Motor neuron (in vitro differentiated cells): Measurements from ENCODE around the gene FBXO3. TPM values are rescaled to one million over a fixed set of nuclear protein-coding genes. Genes with fewer than 3 reads are reported as not detected.
A peak's percentile ranks its signal among the peaks of the same experiment; 100 is the strongest.

Experiments
- ATAC-seq, 8 experiments: fragments of 200-7000 bp; cut with Tn5 transposase; replicated peaks in 6 of 8; 2 replicates each; pipeline ENCODE4 v1.8.0; 2021; ENCODE audit warnings: mild to moderate bottlenecking in 8 of 8, moderate library complexity in 8 of 8
- H3K27ac ChIP-seq, 2 donors: fragments of 250-450 bp; sonication (Bioruptor Pico); 2 replicates each; pipeline ENCODE4 v1.9.0; 2021; ENCODE audit warnings: antibody characterized with exemption in 2 of 2, mild to moderate bottlenecking in 2 of 2, moderate library complexity in 1 of 2
- H3K4me1 ChIP-seq, 2 donors: fragments of 250-450 bp; sonication (Bioruptor Pico); replicated peaks in 1 of 2; 2 replicates each; pipeline ENCODE4 v1.6.1; 2021; ENCODE audit warnings: antibody characterized with exemption in 2 of 2, mild to moderate bottlenecking in 2 of 2, moderate library complexity in 1 of 2
- H3K4me3 ChIP-seq, 5 donors: fragments of 250-450 bp; sonication (Bioruptor Pico); 2 replicates each; pipeline ENCODE4 v1.9.0; 2021; ENCODE audit warnings: antibody characterized with exemption in 5 of 5, mild to moderate bottlenecking in 5 of 5, moderate library complexity in 4 of 5
- WGBS, 10 experiments: fragments of 450-650 bp; shearing (Covaris generic); methylation state at CpG; one replicate each; pipeline ENCODE4 v1.0.0; 2022; 5-methylcytosine and 5-hydroxymethylcytosine counted together
- in situ Hi-C, 9 experiments: fragments of 400-800 bp; cut with MboI; loops; one replicate each; pipeline ENCODE4 v1.15.0; 2021; ENCODE audit warnings: low sequenced_read_pairs in 9 of 9, low pct_unique_long_range_greater_than_20kb in 2 of 9; ENCODE audit not compliant: unreplicated experiment in 9 of 9
- total RNA-seq, 8 experiments: library from RNA; unstranded; fragments of 300-600 nt; gene quantifications; 2 replicates each; pipeline versions ENCODE4 v1.2.3 to v1.2.4, GENCODE V29; 2022

The FBXO3 gene
- total RNA-seq, 8 experiments from 2014 or later, result 21.0 to 46.4 (median 28.3) TPM

DNA sequence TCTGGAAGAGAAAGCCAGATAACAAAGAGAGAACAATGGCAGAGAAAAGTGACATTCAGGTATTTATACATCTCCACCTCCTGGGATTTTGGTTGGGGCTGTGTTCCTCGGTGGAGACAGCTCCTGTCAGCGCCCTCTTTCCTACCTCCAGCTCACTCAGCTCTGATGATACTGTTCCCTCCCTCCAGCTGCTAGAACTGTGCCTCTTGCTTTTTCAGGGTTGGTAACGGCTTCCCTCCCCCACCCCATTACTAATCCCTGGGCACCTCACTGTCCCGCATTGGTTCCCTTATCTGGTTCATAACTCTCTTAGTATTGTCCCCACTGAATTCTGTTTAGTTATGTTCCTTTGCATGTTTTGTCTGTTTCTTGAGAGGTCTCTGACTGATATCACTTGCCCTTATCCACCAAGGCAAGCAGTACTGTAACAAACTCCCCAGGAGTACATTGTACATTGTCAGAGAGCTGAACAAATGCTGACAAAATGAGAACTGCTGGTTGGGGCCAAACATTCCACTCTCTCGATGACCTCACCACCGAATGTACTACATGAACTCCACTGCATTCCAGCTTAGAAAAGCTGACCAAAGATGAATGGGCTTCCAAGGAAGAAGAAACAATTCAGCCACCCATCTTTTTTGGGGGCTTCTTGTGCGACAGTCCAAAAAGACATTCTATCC, 5.7 kb upstream of the FBXO3 start:
- Histone ChIP-seq H3K4me1 (peaks cover 0 to 2% of the 10 kb centered on the region in 2 donors), H3K27ac (no peak overlapping the region), H3K4me3 (no peak overlapping the region)
- in situ Hi-C loops, result no loop called here
- 52 to 100% (median 71%) methylated on average over 1 to 7 of the region's 7 CpGs; no CpG with 5 or more reads in 2 of the 10 experiments for WGBS, 10 experiments
- ATAC-seq, result peak in 3 of 8 experiments; percentile 31 to 69 (median 57)

DNA sequence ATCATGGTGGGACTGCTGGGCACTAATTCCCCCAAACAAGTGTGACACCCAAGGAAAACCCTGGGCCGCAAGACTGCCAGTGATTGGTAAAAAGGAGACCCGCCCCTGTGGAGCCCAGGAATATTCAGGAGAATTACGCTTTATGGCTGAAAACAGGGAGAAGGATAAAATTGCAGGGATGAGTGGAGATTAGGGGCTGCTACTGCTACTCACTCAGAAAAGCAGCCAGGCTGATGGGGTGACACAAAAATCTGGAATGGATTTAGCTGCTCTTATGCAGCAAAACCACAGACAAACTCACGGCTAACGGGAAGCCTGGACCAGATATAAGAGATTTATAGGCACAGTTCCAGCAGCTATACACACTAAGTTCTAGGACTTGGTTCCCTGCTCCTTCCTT, 4.4 kb upstream of the FBXO3 start:
- H3K27ac ChIP-seq, result no peak overlapping the region
- 0 to 80% (median 53%) methylated on average over 2 to 5 of the region's 5 CpGs; no CpG with 5 or more reads in 2 of the 10 experiments for WGBS, 10 experiments
- H3K4me3 ChIP-seq, result no peak overlapping the region
- H3K4me1 ChIP-seq, result peaks cover 0 to 4% of the 10 kb centered on the region in 2 donors
- in situ Hi-C loops, result no loop called here
- peak in 1 of 8 experiments; percentile 10 for ATAC-seq

GRCh38 chr11:33777906-33778305, 3.6 kb upstream of the FBXO3 start:
- 48 to 100% (median 78%) methylated on average over 1 to 7 of the region's 9 CpGs; no CpG with 5 or more reads in 1 of the 10 experiments for whole genome bisulfite sequencing, 10 experiments
- ATAC-seq, result no peak
- H3K27ac ChIP-seq, result no peak overlapping the region
- H3K4me3 ChIP-seq, result no peak overlapping the region
- peaks cover 4 to 6% of the 10 kb centered on the region in 2 donors for H3K4me1 ChIP-seq
- in situ Hi-C loops, result no loop called here

- WGBS, 10 experiments, result 0 to 88% (median 67%) methylated on average over 1 of the region's 1 CpG; no CpG with 5 or more reads in 5 of the 10 experiments
- in situ Hi-C loops, result no loop called here
- peak in 1 of 8 experiments; percentile 10 for ATAC-seq
- Histone ChIP-seq H3K4me3 (no peak overlapping the region), H3K27ac (no peak overlapping the region), H3K4me1 (peaks cover 4 to 14% of the 10 kb centered on the region in 2 donors)
Observed at GRCh38 chr11:33775832-33776470, 1.6 kb upstream of the FBXO3 start.

DNA sequence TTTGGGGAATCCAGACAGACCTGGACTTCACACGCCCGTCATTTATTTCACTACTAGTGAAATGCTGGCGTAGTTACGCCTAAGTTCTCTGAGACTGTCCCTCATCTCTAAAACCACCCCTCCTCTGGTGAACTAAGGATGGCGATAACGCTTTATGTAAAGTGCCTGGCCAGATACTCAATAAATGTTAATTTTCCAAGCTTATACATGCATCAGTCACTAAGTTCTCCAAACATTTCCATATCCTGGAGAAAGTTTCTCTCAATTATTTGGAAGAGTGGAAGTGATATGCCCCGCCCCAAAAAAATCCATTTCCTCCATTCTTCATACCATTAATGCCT, 1.1 kb upstream of the FBXO3 start:
- Histone ChIP-seq H3K4me1 (peaks cover 4 to 14% of the 10 kb centered on the region in 2 donors), H3K4me3 (peak overlapping the region in 2 of 5 donors; percentile 57 to 87), H3K27ac (no peak overlapping the region)
- peak in 1 of 8 experiments; percentile 3 for ATAC-seq
- WGBS, 10 experiments, result 0 to 94% (median 69%) methylated on average over 1 to 7 of the region's 7 CpGs; no CpG with 5 or more reads in 1 of the 10 experiments
- in situ Hi-C loops, result no loop called here

GRCh38 chr11:33774736-33775466, 581 bp upstream of the FBXO3 start:
- in situ Hi-C loops, result no loop called here
- H3K4me1 ChIP-seq, result peaks cover 4 to 14% of the 10 kb centered on the region in 2 donors
- H3K27ac ChIP-seq, result no peak overlapping the region
- WGBS, 10 experiments, result 0 to 20% (median 2%) methylated on average over 1 to 8 of the region's 23 CpGs; no CpG with 5 or more reads in 4 of the 10 experiments
- H3K4me3 ChIP-seq, result peak overlapping the region; percentile 57 to 96 (median 87)
- peak; percentile 9 to 45 (median 34) for ATAC-seq

- in situ Hi-C loops, result no loop called here
- Histone ChIP-seq H3K27ac (no peak overlapping the region), H3K4me1 (peaks cover 4 to 14% of the 10 kb centered on the region in 2 donors), H3K4me3 (peak overlapping the region; percentile 57 to 96 (median 87))
- WGBS, 10 experiments, result 0 to 37% (median 7%) methylated on average over 2 to 13 of the region's 22 CpGs; no CpG with 5 or more reads in 2 of the 10 experiments
- peak in 4 of 8 experiments; percentile 1 to 4 (median 1) for ATAC-seq
Observed at GRCh38 chr11:33773404-33773986, 825 bp downstream of the FBXO3 start.

DNA sequence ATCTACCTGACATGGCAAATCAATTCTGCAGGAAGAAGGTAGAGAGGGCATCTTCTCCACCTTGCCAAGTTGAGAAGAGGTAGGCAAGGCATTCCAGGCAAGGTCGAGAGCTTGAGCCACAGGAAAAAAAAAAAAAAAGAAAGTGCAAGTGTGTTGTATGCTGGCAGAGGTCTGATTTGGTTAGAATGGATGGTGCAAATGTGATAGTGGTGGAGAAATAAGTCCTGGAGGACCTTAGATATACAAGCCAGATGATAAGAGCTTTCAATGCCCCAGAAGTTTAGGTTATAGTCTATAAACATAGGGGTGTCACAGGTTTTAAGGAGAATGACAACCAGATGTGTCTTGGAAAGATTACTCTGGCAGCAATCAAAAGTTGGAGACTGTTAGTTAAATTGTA, 1.4 kb downstream of the FBXO3 start:
- in situ Hi-C loops, result no loop called here
- peak overlapping the region in 2 of 5 donors; percentile 57 to 87 for H3K4me3 ChIP-seq
- ATAC-seq, result no peak
- peaks cover 4 to 14% of the 10 kb centered on the region in 2 donors for H3K4me1 ChIP-seq
- WGBS, 10 experiments, result 0 to 75% methylated on average over 1 of the region's 1 CpG; no CpG with 5 or more reads in 8 of the 10 experiments
- no peak overlapping the region for H3K27ac ChIP-seq

DNA sequence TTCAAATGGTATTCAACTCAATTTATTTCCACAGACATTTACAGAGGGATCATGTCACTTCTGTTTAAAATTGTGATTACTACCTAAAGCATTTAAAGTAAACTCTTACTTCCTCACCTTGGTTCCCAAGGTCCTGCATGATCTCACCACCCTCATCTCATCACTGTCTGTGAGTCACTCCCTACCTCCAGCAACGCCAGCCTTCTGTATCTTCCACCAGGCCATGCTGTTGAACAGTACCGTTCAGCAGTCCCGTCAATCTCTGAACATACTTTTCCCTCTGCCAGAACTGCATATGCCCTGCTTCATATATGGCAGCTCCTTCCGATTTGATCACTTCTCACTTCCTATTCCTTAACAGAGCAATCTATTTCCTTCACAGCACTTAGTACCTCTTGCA, 2.0 kb downstream of the FBXO3 start:
- 40 to 92% (median 82%) methylated on average over 1 to 3 of the region's 4 CpGs; no CpG with 5 or more reads in 4 of the 10 experiments for WGBS, 10 experiments
- in situ Hi-C loops, result no loop called here
- Histone ChIP-seq H3K4me1 (peaks cover 4 to 14% of the 10 kb centered on the region in 2 donors), H3K4me3 (no peak overlapping the region), H3K27ac (no peak overlapping the region)
- ATAC-seq, result peak in 1 of 8 experiments; percentile 18

- Histone ChIP-seq H3K4me3 (no peak overlapping the region), H3K4me1 (peaks cover 4 to 14% of the 10 kb centered on the region in 2 donors), H3K27ac (no peak overlapping the region)
- in situ Hi-C loops, result no loop called here
- no peak for ATAC-seq
- WGBS, 10 experiments, result 57 to 94% (median 69%) methylated on average over 1 to 2 of the region's 2 CpGs; no CpG with 5 or more reads in 4 of the 10 experiments
Observed at GRCh38 chr11:33770236-33770635, 4.1 kb downstream of the FBXO3 start.

DNA sequence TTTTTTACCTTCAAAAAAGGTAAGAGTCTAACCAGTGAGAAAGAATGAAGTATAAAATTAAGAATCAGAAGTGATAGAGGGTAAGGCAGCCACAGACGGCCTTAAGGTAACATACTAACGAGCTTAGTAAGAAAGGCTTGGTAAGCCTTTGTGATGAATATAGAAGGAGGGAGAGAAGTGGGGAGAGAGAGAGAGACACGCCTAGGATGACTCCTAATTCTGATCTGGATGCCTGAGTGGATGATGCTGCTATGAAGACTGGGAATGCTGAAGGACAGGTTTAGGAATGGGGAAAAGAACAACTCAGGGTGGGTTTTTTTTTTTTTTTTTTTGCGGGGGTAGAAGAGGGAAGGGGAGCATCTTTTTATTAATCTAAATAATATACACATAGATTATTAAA, 4.8 kb downstream of the FBXO3 start:
- Histone ChIP-seq H3K4me1 (peaks cover 0 to 14% of the 10 kb centered on the region in 2 donors), H3K27ac (no peak overlapping the region), H3K4me3 (no peak overlapping the region)
- in situ Hi-C loops, result no loop called here
- 60 to 100% (median 88%) methylated on average over 1 to 4 of the region's 4 CpGs for WGBS, 10 experiments
- ATAC-seq, result no peak

DNA sequence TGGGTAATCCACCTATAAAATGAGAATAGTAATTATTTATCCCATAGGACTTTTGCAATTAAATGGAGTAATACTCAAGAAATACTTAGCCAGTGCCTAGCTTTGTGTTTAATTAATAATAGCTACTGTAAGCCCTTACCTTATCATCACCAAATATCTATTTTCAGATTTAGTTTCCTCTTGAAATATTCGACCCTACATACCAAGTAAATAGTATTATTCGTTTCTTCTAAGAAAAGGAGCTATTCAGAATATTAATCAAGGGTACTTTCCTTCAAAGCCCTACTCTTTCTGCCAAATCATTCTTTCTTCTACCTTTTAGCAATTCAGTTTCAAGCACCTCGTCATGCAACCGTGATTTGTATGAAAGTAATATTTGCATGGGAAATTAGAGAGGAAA, 6.7 kb downstream of the FBXO3 start:
- no peak overlapping the region for H3K4me3 ChIP-seq
- in situ Hi-C loops, result no loop called here
- no peak overlapping the region for H3K27ac ChIP-seq
- WGBS, 10 experiments, result 19 to 94% (median 80%) methylated on average over 2 to 4 of the region's 4 CpGs
- no peak for ATAC-seq
- peaks cover 0 to 6% of the 10 kb centered on the region in 2 donors for H3K4me1 ChIP-seq
